K562 (cell line): ENCODE data around the gene PDZD2. TPM values are rescaled to one million over a fixed set of nuclear protein-coding genes. Genes with fewer than 3 reads are reported as not detected.
"Not testable (repeated sequence)": the region's sequence is repeated elsewhere in the genome, so short reads cannot be mapped to it uniquely, and the experiment has no call there.

ENCODE experiments used
- ATAC-seq: fragments of 200-7000 bp; cut with Tn5 transposase; 3 replicates; pipeline ENCODE4 v1.9.1; 2020; ENCODE audit warnings: moderate library complexity
- BruUV-seq: library from RNA; stranded (reverse); fragments of 400-500 nt; replicated peaks from 2 replicates; lab custom pipeline; 2021; lab: Mats Ljungman, UMichigan
- CTCF ChIA-PET: fragments of 300-600 bp; formaldehyde crosslinking; extraction: SDS; loops from one replicate; lab custom pipeline; 2021; ENCODE audit warnings: low intra/inter-chr PET ratio; lab: Yijun Ruan, JAX
- POLR2A ChIA-PET: fragments of 300-600, 350-650 bp; sonication (Branson Sonifier 250); formaldehyde crosslinking; extraction: SDS; loops from one replicate; lab custom pipeline; 2021; ENCODE audit warnings: antibody characterized with exemption, inconsistent platforms; lab: Yijun Ruan, JAX
- DNase-seq, 4 experiments: peaks; one replicate each; pipeline versions ENCODE4 v3.0.0 to v3.0.0-alpha.2; 2011 to 2018; ENCODE audit warnings: low spot score in 3 of 4, mixed read lengths in 3 of 4; ENCODE audit errors: extremely low read depth in 1 of 4
- FAIRE-seq: peaks from 2 replicates; lab custom pipeline; 2011; peaks lifted over from hg19 to GRCh38; lab: Jason Lieb, UNC
- H2AFZ ChIP-seq: 2 replicates; pipeline ENCODE4 v1.6.0; 2011; ENCODE audit warnings: low read depth, low read length, control low read depth, inconsistent platforms
- H3K27ac ChIP-seq: fragments of 200-600 bp; 3 replicates; pipeline ENCODE4 v1.8.0; 2011; ENCODE audit warnings: low read depth, mild to moderate bottlenecking, control low read depth, inconsistent platforms, low read length, moderate library complexity, mixed read lengths; ENCODE audit errors: extremely low read depth
- H3K27me3 ChIP-seq, 2 experiments: fragments of 300-600 bp in 1 of 2; 2 replicates in 1 of 2; 3 replicates in 1 of 2; pipeline versions ENCODE4 v1.6.0 to v1.8.0; 2011; ENCODE audit warnings: inconsistent platforms in 2 of 2, low read length in 2 of 2, mild to moderate bottlenecking in 1 of 2, mixed read lengths in 1 of 2, moderate library complexity in 1 of 2; ENCODE audit not compliant: control insufficient read depth in 2 of 2, insufficient read depth in 2 of 2
- H3K36me3 ChIP-seq: fragments of 300-600 bp; 3 replicates; pipeline ENCODE4 v1.8.0; 2011; ENCODE audit warnings: mild to moderate bottlenecking, low read length, inconsistent platforms; ENCODE audit not compliant: control insufficient read depth, insufficient read depth
- H3K4me1 ChIP-seq, 2 experiments: fragments of 200-600 bp in 1 of 2; replicated peaks in 1 of 2; 2 replicates in 1 of 2; 3 replicates in 1 of 2; pipeline versions ENCODE4 v1.5.1 to v1.8.0; 2011; ENCODE audit warnings: inconsistent platforms in 2 of 2, low read length in 2 of 2, mild to moderate bottlenecking in 1 of 2, mixed read lengths in 1 of 2, moderate library complexity in 1 of 2; ENCODE audit not compliant: control insufficient read depth in 2 of 2, insufficient read depth in 2 of 2
- H3K4me2 ChIP-seq: 2 replicates; pipeline ENCODE4 v1.6.1; 2011; ENCODE audit warnings: low read length, control low read depth, inconsistent platforms, mixed read lengths; ENCODE audit not compliant: insufficient read depth
- H3K4me3 ChIP-seq: fragments of 200-600 bp; sonication (generic), shearing (Covaris generic); 2 replicates; pipeline ENCODE4 v1.5.1; 2016; ENCODE audit warnings: control low read depth, inconsistent platforms
- H3K79me2 ChIP-seq: fragments of 200-600 bp; 3 replicates; pipeline ENCODE4 v1.8.0; 2011; ENCODE audit warnings: low read length, inconsistent platforms; ENCODE audit not compliant: control insufficient read depth, insufficient read depth
- H3K9ac ChIP-seq, 2 experiments: 2 replicates each; pipeline versions ENCODE4 v1.6.0 to v1.6.1; 2011; ENCODE audit warnings: low read depth in 2 of 2, low read length in 2 of 2, control low read depth in 1 of 2, inconsistent platforms in 1 of 2, mild to moderate bottlenecking in 1 of 2, mixed read lengths in 1 of 2; ENCODE audit not compliant: insufficient read depth in 1 of 2
- H3K9me1 ChIP-seq: one replicate; pipeline ENCODE4 v1.6.0; 2011; ENCODE audit warnings: inconsistent platforms, mild to moderate bottlenecking, low read length, moderate library complexity; ENCODE audit not compliant: control insufficient read depth, insufficient read depth
- H3K9me3 ChIP-seq: replicated peaks from 2 replicates; pipeline ENCODE4 v1.5.1; 2011; ENCODE audit warnings: low read depth, low read length, inconsistent platforms; ENCODE audit not compliant: control insufficient read depth, insufficient read depth
- H4K20me1 ChIP-seq: replicated peaks from 2 replicates; pipeline ENCODE4 v1.6.1; 2011; ENCODE audit warnings: low read length, inconsistent platforms, mixed read lengths; ENCODE audit not compliant: control insufficient read depth, insufficient read depth
- CC2D1A ChIP-seq: fragments of 450-650 bp; IDR thresholded peaks from 2 replicates; pipeline ENCODE4 v1.6.1; 2017; ENCODE audit warnings: mild to moderate bottlenecking
- HNRNPLL ChIP-seq: fragments of 200-400 bp; formaldehyde crosslinking; IDR thresholded peaks from 2 replicates; pipeline ENCODE4 v1.6.1; 2017; ENCODE audit warnings: low read length, low read depth, mild to moderate bottlenecking; ENCODE audit not compliant: poor library complexity, severe bottlenecking
- PTRF ChIP-seq: fragments of 450-650 bp; IDR thresholded peaks from 2 replicates; pipeline ENCODE4 v1.6.1; 2016; ENCODE audit warnings: mild to moderate bottlenecking, missing genetic modification characterization, missing compliant biosample characterization
- RBBP5 ChIP-seq: fragments of 200-600 bp; sonication (generic); IDR thresholded peaks from 2 replicates; pipeline ENCODE4 v1.6.1; 2012; ENCODE audit warnings: borderline replicate concordance, mild to moderate bottlenecking, low read length, control low read depth, inconsistent platforms; ENCODE audit not compliant: insufficient read depth, poor library complexity, severe bottlenecking
- ZC3H11A ChIP-seq: IDR thresholded peaks from 2 replicates; pipeline ENCODE4 v1.6.1; 2012; ENCODE audit warnings: low read depth, low read length, improper control_type of control experiment
- ZFP30 ChIP-seq: fragments of 250-450 bp; sonication (Bioruptor Pico); IDR thresholded peaks from 2 replicates; pipeline ENCODE4 v1.8.0; 2022; ENCODE audit warnings: moderate library complexity, mild to moderate bottlenecking, inconsistent platforms, borderline replicate concordance
- ZNF24 ChIP-seq: fragments of 450-650 bp; IDR thresholded peaks from 2 replicates; pipeline ENCODE4 v1.6.1; 2016
- WGBS: fragments of 100-300 bp; shearing (Covaris generic); methylation state at CpG from one replicate; pipeline ENCODE4 v1.1.6; 2016; ENCODE audit warnings: low coverage, mixed read lengths; ENCODE audit not compliant: insufficient coverage; ENCODE audit errors: missing lambda C conversion rate; 5-methylcytosine and 5-hydroxymethylcytosine counted together
- in situ Hi-C: fragments of 300-500 bp; cut with MboI; formaldehyde crosslinking; loops from 4 replicates; pipeline ENCODE4 v1.15.0; 2018; ENCODE audit warnings: inconsistent platforms, mixed read lengths
- intact Hi-C: fragments of 100-400 bp; cut with micrococcal nuclease; formaldehyde crosslinking; loops from 2 replicates; pipeline ENCODE4 v1.14.2; 2022
- polyA plus RNA-seq, 8 experiments: library from polyadenylated mRNA; depleted of rRNA in 4 of 8; stranded (reverse) in 5 of 8; unstranded in 3 of 8; fragments of >200 nt; fragmentation: Nextera tagmentation in 2 of 8; fragmentation: Illumina TruSeq in 1 of 8; extraction: Ambion mirVana in 2 of 8; extraction: Trizol in 1 of 8; gene quantifications; 2 replicates each; pipeline versions ENCODE4 v1.2.1 to v1.2.3, GENCODE V29; 2011 to 2014; ENCODE audit warnings: inconsistent platforms in 1 of 8, missing spikeins in 1 of 8
- total RNA-seq, 7 experiments: library from RNA; depleted of rRNA in 6 of 7; stranded (reverse); fragments of >200 nt in 6 of 7; fragmentation: Illumina TruSeq in 2 of 7; extraction: Trizol in 2 of 7; gene quantifications; 2 replicates each; pipeline versions ENCODE4 v1.2.1 to v1.2.3, GENCODE V29; 2011 to 2021; ENCODE audit warnings: low replicate concordance in 1 of 7
- TF ChIP-seq, protein P1 (sequence below), 2 experiments: fragments of 450-650 bp in 1 of 2; sonication (generic) in 1 of 2; formaldehyde crosslinking in 1 of 2; IDR thresholded peaks in 1 of 2; conservative IDR thresholded peaks in 1 of 2; 2 replicates each; pipeline versions ENCODE4 v1.6.1 to v1.8.1; 2016 to 2023; ENCODE audit warnings: mild to moderate bottlenecking in 2 of 2, moderate library complexity in 2 of 2, inconsistent platforms in 1 of 2, missing genetic modification reagents in 1 of 2
- TF ChIP-seq, protein P2 (sequence below): fragments of 450-650 bp; IDR thresholded peaks from 2 replicates; pipeline ENCODE4 v1.7.0; 2016; ENCODE audit warnings: borderline replicate concordance

The PDZD2 gene
- total and polyA plus RNA-seq, 9 of the 15 experiments (the other 6 are each of a cell fraction or from before 2014, with no cell fraction given): 0.02 to 0.08 (median 0.04) TPM; not detected in 6

DNA sequence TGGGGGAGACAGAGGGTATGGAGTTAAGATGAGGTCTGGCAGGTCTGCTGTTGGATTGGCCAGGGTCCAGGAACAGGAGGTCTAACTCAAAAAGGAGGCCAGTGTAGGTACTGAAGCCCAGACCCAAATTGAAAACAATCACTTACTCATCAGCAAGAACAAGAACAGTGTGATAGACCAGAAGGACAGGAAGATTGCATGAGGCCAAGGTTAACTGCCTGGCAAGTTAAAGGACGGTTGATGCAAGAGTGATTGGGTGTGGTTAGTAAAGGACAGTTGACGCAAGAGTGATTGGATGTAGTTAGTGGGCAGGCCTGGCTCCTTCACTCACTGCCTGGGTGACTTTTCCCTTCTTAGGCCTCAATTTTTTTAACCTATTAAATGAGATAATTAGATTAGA is 132.6 kb downstream of the PDZD2 start (continued):
- no peak for TF ChIP-seq PTRF (tag)

DNA sequence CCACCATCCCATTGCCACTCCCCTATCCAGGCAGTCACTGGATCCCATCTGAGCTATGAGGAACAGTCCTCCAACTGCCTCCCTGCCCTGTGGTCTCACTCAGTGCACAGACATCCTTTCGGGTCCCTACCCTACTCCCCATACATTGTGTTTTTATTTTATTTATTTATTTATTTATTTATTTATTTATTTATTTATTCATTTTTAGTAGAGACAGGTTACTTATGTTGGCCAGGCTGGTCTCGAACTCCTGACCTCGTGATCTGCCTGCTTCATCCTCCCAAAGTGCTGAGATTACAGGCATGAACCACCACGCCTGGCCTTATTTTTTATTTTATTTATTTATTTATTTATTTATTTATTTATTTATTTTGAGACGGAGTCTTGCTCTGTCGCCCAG is 137.4 kb downstream of the PDZD2 start:
- H3K9ac ChIP-seq, H3K4me2 ChIP-seq, H2AFZ ChIP-seq, H3K4me3 ChIP-seq, intact Hi-C loops, H3K9me1 ChIP-seq, DNase-seq, in situ Hi-C loops, H3K79me2 ChIP-seq, BruUV-seq, H3K9me3 ChIP-seq, H4K20me1 ChIP-seq, H3K27ac ChIP-seq, FAIRE-seq, H3K4me1 ChIP-seq, ATAC-seq, H3K36me3 ChIP-seq, POLR2A ChIA-PET: not testable (repeated sequence)
- 2% methylated on average over 6 of the region's 6 CpGs for WGBS
- peaks cover 0 to 20% of the 10 kb centered on the region in 2 experiments; a peak in 3 of 5 replicates for H3K27me3 ChIP-seq
- CTCF ChIA-PET: interaction anchor here (0.7 kb wide), 1 partner anchor 1220 kb away, joined by 5 read pairs; no protein-coding TSS in a partner anchor

DNA sequence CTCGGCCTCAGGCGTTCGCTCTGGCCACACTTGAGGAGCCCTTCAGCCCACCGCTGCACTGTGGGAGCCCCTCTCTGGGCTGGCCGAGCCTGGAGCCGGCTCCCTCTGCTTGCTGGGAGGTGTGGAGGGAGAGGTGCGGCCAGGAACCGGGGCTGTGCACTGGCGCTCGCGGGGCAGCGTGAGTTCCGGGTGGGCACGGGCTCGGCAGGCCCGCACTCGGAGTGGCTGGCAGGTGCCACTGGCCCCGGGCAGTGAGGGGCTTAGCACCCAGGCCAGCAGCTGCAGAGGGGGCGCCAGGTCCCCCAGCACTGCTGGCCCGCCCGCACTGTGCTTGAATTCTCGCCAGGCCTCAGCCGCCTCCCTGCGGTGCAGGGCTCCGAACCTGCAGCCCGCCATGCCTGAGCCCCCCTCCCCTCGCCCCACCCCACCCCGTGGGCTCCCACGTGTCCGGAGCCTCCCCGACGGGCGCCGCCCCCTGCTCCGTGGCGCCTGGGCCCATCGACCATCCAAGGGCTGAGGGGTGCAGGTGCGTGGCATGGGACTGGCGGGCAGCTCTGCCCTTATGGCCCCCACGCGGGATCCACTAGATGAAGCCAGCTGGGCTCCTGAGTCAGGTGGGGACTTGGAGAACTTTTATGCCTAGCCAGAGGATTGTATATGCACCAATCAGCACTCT is 138.2 kb downstream of the PDZD2 start:
- no peak overlapping the region for H3K27ac ChIP-seq
- ChIA-PET CTCF (interaction anchor here (0.6 to 0.7 kb wide), 2 partner anchors 328 to 1221 kb away, joined by 3 to 5 read pairs; no protein-coding TSS in a partner anchor), POLR2A (no interaction called here)
- under 1% methylated on average over 24 of the region's 41 CpGs for WGBS
- in situ Hi-C loops (no loop called here), intact Hi-C loops (no loop called here)
- no peak overlapping the region for H2AFZ ChIP-seq
- no peak overlapping the region for H3K9ac ChIP-seq
- no peak for FAIRE-seq
- H3K79me2 ChIP-seq: no peaks in the 10 kb centered on the region
- no peak overlapping the region for H3K4me2 ChIP-seq
- no peak for ATAC-seq
- H3K9me3 ChIP-seq: no peaks in the 10 kb centered on the region; the same call in 1 of the 2 replicates
- H3K36me3 ChIP-seq: no peaks in the 10 kb centered on the region
- H4K20me1 ChIP-seq: no peaks in the 10 kb centered on the region
- BruUV-seq: no TSS peak
- H3K9me1 ChIP-seq: no peaks in the 10 kb centered on the region
- H3K27me3 ChIP-seq: peaks cover 2 to 20% of the 10 kb centered on the region in 2 experiments; a peak in 4 of 5 replicates
- no peaks in the 10 kb centered on the region for H3K4me1 ChIP-seq
- no peak overlapping the region for H3K4me3 ChIP-seq
- no peak for DNase-seq
- TF ChIP-seq HNRNPLL: no peak
- TF ChIP-seq ZNF24: no peak
- TF ChIP-seq RBBP5: no peak
- no peak for TF ChIP-seq ZFP30 (CRISPR knock-in tag)
- TF ChIP-seq ZC3H11A: no peak
- TF ChIP-seq CC2D1A: no peak
- TF ChIP-seq, protein P1, sequence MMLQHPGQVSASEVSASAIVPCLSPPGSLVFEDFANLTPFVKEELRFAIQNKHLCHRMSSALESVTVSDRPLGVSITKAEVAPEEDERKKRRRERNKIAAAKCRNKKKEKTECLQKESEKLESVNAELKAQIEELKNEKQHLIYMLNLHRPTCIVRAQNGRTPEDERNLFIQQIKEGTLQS (IDR thresholded peaks at IDR 0.05): no peak
- TF ChIP-seq, protein P1 (CRISPR knock-in tag; conservative IDR thresholded peaks at IDR 0.05): no peak
- TF ChIP-seq, protein P2, sequence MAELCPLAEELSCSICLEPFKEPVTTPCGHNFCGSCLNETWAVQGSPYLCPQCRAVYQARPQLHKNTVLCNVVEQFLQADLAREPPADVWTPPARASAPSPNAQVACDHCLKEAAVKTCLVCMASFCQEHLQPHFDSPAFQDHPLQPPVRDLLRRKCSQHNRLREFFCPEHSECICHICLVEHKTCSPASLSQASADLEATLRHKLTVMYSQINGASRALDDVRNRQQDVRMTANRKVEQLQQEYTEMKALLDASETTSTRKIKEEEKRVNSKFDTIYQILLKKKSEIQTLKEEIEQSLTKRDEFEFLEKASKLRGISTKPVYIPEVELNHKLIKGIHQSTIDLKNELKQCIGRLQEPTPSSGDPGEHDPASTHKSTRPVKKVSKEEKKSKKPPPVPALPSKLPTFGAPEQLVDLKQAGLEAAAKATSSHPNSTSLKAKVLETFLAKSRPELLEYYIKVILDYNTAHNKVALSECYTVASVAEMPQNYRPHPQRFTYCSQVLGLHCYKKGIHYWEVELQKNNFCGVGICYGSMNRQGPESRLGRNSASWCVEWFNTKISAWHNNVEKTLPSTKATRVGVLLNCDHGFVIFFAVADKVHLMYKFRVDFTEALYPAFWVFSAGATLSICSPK: no peak
